IMR-90 (cell line): ENCODE results near the gene FAM200C. TPM values are rescaled to one million over a fixed set of nuclear protein-coding genes. Genes with fewer than 3 reads are reported as not detected.

Experiments used
- ATAC-seq: fragments of 200-7000 bp; cut with Tn5 transposase; 2 replicates; pipeline ENCODE4 v1.9.1; 2020; ENCODE audit warnings: low read depth, mild to moderate bottlenecking, moderate library complexity
- BruUV-seq: library from RNA; stranded (reverse); fragments of 400-500 nt; replicated peaks from 2 replicates; lab custom pipeline; 2021; lab: Mats Ljungman, UMichigan
- CTCF ChIA-PET: fragments of 300-600 bp; formaldehyde crosslinking; extraction: SDS; loops from one replicate; lab custom pipeline; 2021; ENCODE audit warnings: antibody characterized with exemption; lab: Yijun Ruan, JAX
- POLR2A ChIA-PET: fragments of 300-600 bp; sonication (Branson Sonifier 250); formaldehyde crosslinking; loops from one replicate; lab custom pipeline; 2022; ENCODE audit warnings: antibody characterized with exemption; ENCODE audit not compliant: unreplicated experiment; lab: Charles Lee
- DNase-seq: peaks from one replicate; pipeline ENCODE4 v3.0.0; 2013
- H2AFZ ChIP-seq: replicated peaks from 2 replicates; pipeline ENCODE3; 2013; ENCODE audit warnings: low read length, mild to moderate bottlenecking; ENCODE audit not compliant: poor library complexity
- H2AK5ac ChIP-seq: 2 replicates; pipeline ENCODE4 v1.6.1; 2013; ENCODE audit warnings: low read depth, low read length, inconsistent platforms
- H2AK9ac ChIP-seq: replicated peaks from 2 replicates; pipeline ENCODE3; 2013; ENCODE audit warnings: mild to moderate bottlenecking, low read depth, low read length, moderate library complexity; ENCODE audit not compliant: poor library complexity
- H2BK120ac ChIP-seq: 2 replicates; pipeline ENCODE4 v1.6.1; 2013; ENCODE audit warnings: low read depth, low read length, inconsistent platforms
- H2BK15ac ChIP-seq: 3 replicates; pipeline ENCODE4 v1.6.1; 2013; ENCODE audit warnings: low read depth, low read length, inconsistent platforms
- H2BK20ac ChIP-seq: 2 replicates; pipeline ENCODE4 v1.6.1; 2013; ENCODE audit warnings: low read depth, mild to moderate bottlenecking, inconsistent platforms, low read length, moderate library complexity
- H2BK5ac ChIP-seq: 2 replicates; pipeline ENCODE4 v1.6.1; 2013; ENCODE audit warnings: mild to moderate bottlenecking, low read depth, low read length, inconsistent platforms; ENCODE audit not compliant: poor library complexity, severe bottlenecking
- H3K14ac ChIP-seq: replicated peaks from 2 replicates; pipeline ENCODE4 v1.6.1; 2013; ENCODE audit warnings: low read depth, low read length, inconsistent platforms
- H3K18ac ChIP-seq: 2 replicates; pipeline ENCODE4 v1.6.1; 2013; ENCODE audit warnings: low read depth, low read length, control low read depth
- H3K23ac ChIP-seq: 2 replicates; pipeline ENCODE4 v1.6.1; 2013; ENCODE audit warnings: low read depth, low read length, inconsistent platforms
- H3K27ac ChIP-seq: 2 replicates; pipeline ENCODE4 v1.5.1; 2013; ENCODE audit warnings: mild to moderate bottlenecking, control low read depth, low read length; ENCODE audit not compliant: insufficient read depth
- H3K27me3 ChIP-seq: 2 replicates; pipeline ENCODE4 v1.6.1; 2013; ENCODE audit warnings: low read length; ENCODE audit not compliant: control insufficient read depth, insufficient read depth
- H3K36me3 ChIP-seq: 2 replicates; pipeline ENCODE4 v1.6.1; 2013; ENCODE audit warnings: low read length, mixed read lengths; ENCODE audit not compliant: control insufficient read depth, insufficient read depth
- H3K4ac ChIP-seq: 2 replicates; pipeline ENCODE4 v1.6.1; 2013; ENCODE audit warnings: low read depth, low read length, inconsistent platforms
- H3K4me1 ChIP-seq: 2 replicates; pipeline ENCODE4 v1.6.1; 2013; ENCODE audit warnings: low read length, mixed read lengths; ENCODE audit not compliant: control insufficient read depth, insufficient read depth
- H3K4me2 ChIP-seq: 2 replicates; pipeline ENCODE4 v1.6.1; 2013; ENCODE audit warnings: low read depth, mild to moderate bottlenecking, control low read depth, low read length, moderate library complexity
- H3K4me3 ChIP-seq: 2 replicates; pipeline ENCODE4 v1.5.1; 2013; ENCODE audit warnings: low read depth, mild to moderate bottlenecking, control low read depth, low read length, moderate library complexity; ENCODE audit not compliant: insufficient read depth
- H3K56ac ChIP-seq: 2 replicates; pipeline ENCODE4 v1.6.1; 2013; ENCODE audit warnings: low read length, inconsistent platforms; ENCODE audit not compliant: insufficient read depth; ENCODE audit errors: extremely low read depth
- H3K79me1 ChIP-seq, 2 experiments: 2 replicates each; pipeline ENCODE4 v1.6.1; 2013; ENCODE audit warnings: low read length in 2 of 2, inconsistent platforms in 1 of 2, low read depth in 1 of 2
- H3K9ac ChIP-seq: 2 replicates; pipeline ENCODE4 v1.6.1; 2013; ENCODE audit warnings: low read depth, low read length, control low read depth
- H3K9me1 ChIP-seq: 2 replicates; pipeline ENCODE4 v1.6.1; 2013; ENCODE audit warnings: low read length, inconsistent platforms; ENCODE audit not compliant: insufficient read depth
- H3K9me3 ChIP-seq: 2 replicates; pipeline ENCODE4 v1.6.1; 2013; ENCODE audit warnings: low read length; ENCODE audit not compliant: control insufficient read depth, insufficient read depth
- H4K20me1 ChIP-seq: 2 replicates; pipeline ENCODE4 v1.6.1; 2013; ENCODE audit warnings: low read length, inconsistent platforms; ENCODE audit not compliant: insufficient read depth
- H4K5ac ChIP-seq: 2 replicates; pipeline ENCODE4 v1.6.1; 2013; ENCODE audit warnings: mild to moderate bottlenecking, low read depth, low read length, control low read depth
- H4K8ac ChIP-seq, 2 experiments: 2 replicates each; pipeline ENCODE4 v1.6.1; 2013; ENCODE audit warnings: low read depth in 2 of 2, low read length in 2 of 2, control low read depth in 1 of 2, inconsistent platforms in 1 of 2
- H4K91ac ChIP-seq: 2 replicates; pipeline ENCODE4 v1.6.1; 2013; ENCODE audit warnings: low read depth, low read length, inconsistent platforms; ENCODE audit not compliant: insufficient read depth
- BHLHE40 ChIP-seq: fragments of 150-350 bp; IDR thresholded peaks from 2 replicates; pipeline ENCODE4 v1.6.1; 2016; ENCODE audit warnings: mild to moderate bottlenecking, low read depth, low read length
- CEBPB ChIP-seq: IDR thresholded peaks from 2 replicates; pipeline ENCODE4 v1.6.1; 2012; ENCODE audit warnings: low read depth, low read length, improper control_type of control experiment
- CHD1 ChIP-seq: IDR thresholded peaks from 2 replicates; pipeline ENCODE4 v1.6.1; 2012; ENCODE audit warnings: low read depth, low read length, improper control_type of control experiment
- CTCF ChIP-seq: conservative IDR thresholded peaks from 2 replicates; pipeline ENCODE4 v1.5.1; 2012; ENCODE audit warnings: mild to moderate bottlenecking, low read depth, low read length, improper control_type of control experiment
- ELK1 ChIP-seq: fragments of 150-350 bp; IDR thresholded peaks from 2 replicates; pipeline ENCODE4 v1.6.1; 2016; ENCODE audit warnings: low read depth, mild to moderate bottlenecking, low read length, moderate library complexity, borderline replicate concordance
- FOS ChIP-seq: fragments of 150-350 bp; IDR thresholded peaks from 2 replicates; pipeline ENCODE4 v1.6.1; 2016; ENCODE audit warnings: low read depth, low read length
- MAFK ChIP-seq: IDR thresholded peaks from 2 replicates; pipeline ENCODE4 v1.6.1; 2012; ENCODE audit warnings: low read depth, low read length, improper control_type of control experiment
- MAZ ChIP-seq: IDR thresholded peaks from 2 replicates; pipeline ENCODE4 v1.6.1; 2012; ENCODE audit warnings: low read depth, mild to moderate bottlenecking, low read length, improper control_type of control experiment, moderate library complexity, borderline replicate concordance
- MXI1 ChIP-seq: IDR thresholded peaks from 2 replicates; pipeline ENCODE4 v1.6.1; 2012; ENCODE audit warnings: low read depth, mild to moderate bottlenecking, low read length, moderate library complexity, borderline replicate concordance
- POLR2A ChIP-seq: IDR thresholded peaks from 2 replicates; pipeline ENCODE4 v1.6.1; 2012; ENCODE audit warnings: mild to moderate bottlenecking, low read depth, low read length
- RAD21 ChIP-seq: IDR thresholded peaks from 2 replicates; pipeline ENCODE4 v1.6.1; 2012; ENCODE audit warnings: low read length, improper control_type of control experiment
- RCOR1 ChIP-seq: IDR thresholded peaks from 2 replicates; pipeline ENCODE4 v1.6.1; 2012; ENCODE audit warnings: mild to moderate bottlenecking, low read length, improper control_type of control experiment; ENCODE audit not compliant: insufficient replicate concordance
- RFX5 ChIP-seq: IDR thresholded peaks from 2 replicates; pipeline ENCODE4 v1.8.0; 2012; ENCODE audit warnings: low read depth, mild to moderate bottlenecking, low read length, moderate library complexity
- SMC3 ChIP-seq: fragments of 150-350 bp; IDR thresholded peaks from 2 replicates; pipeline ENCODE4 v1.6.1; 2016; ENCODE audit warnings: low read depth, mild to moderate bottlenecking, antibody characterized with exemption, low read length, moderate library complexity
- USF2 ChIP-seq: fragments of 150-350 bp; IDR thresholded peaks from 2 replicates; pipeline ENCODE4 v1.6.1; 2017; ENCODE audit warnings: mild to moderate bottlenecking, antibody characterized with exemption, low read length, low read depth
- WGBS, 2 experiments: methylation state at CpG; one replicate each; pipeline versions ENCODE4 v1.1.5 to v1.1.7; 2013; ENCODE audit warnings: missing lambda C conversion rate in 2 of 2; ENCODE audit not compliant: insufficient read length in 1 of 2; ENCODE audit errors: extremely low coverage in 2 of 2; 5-methylcytosine and 5-hydroxymethylcytosine counted together
- dilution Hi-C: fragments of 300-500 bp; cut with HindIII; formaldehyde crosslinking; loops from one replicate; pipeline ENCODE4 v1.14.3; 2018; ENCODE audit warnings: low sequenced_read_pairs; ENCODE audit not compliant: unreplicated experiment
- in situ Hi-C: fragments of 300-500 bp; cut with MboI; formaldehyde crosslinking; loops from 3 replicates; pipeline ENCODE4 v1.14.3; 2019; ENCODE audit warnings: low sequenced_read_pairs, inconsistent platforms, mixed read lengths
- intact Hi-C: fragments of 100-400 bp; cut with micrococcal nuclease; formaldehyde crosslinking; loops from 2 replicates; pipeline ENCODE4 v1.10.0; 2022
- polyA plus RNA-seq, 3 experiments: library from polyadenylated mRNA; depleted of rRNA; stranded (reverse); fragments of >200 nt; gene quantifications; 2 replicates each; pipeline ENCODE4 v1.2.3, GENCODE V29; 2012; ENCODE audit warnings: low replicate concordance in 1 of 3
- total RNA-seq: library from RNA; depleted of rRNA; stranded (reverse); fragments of >200 nt; gene quantifications from 2 replicates; pipeline ENCODE4 v1.2.3, GENCODE V29; 2012

The FAM200C gene
- total and polyA plus RNA-seq, 2 of the 4 experiments (the other 2 are of a cell fraction) = 1.7 to 6.3 TPM

- Histone ChIP-seq H2AFZ (no peak overlapping the region), H2BK15ac (no peak overlapping the region), H3K4me1 (no peaks in the 10 kb centered on the region), H4K5ac (no peak overlapping the region), H3K9me3 (no peaks in the 10 kb centered on the region), H3K56ac (no peak overlapping the region), H2BK20ac (no peak overlapping the region), H3K23ac (no peak overlapping the region), H3K79me1 (no peaks in the 10 kb centered on the region), H2AK9ac (no peak overlapping the region), H2BK5ac (no peak overlapping the region), H3K4ac (no peak overlapping the region), H3K9me1 (peaks cover 3% of the 10 kb centered on the region; the same call in 1 of the 2 replicates), H4K8ac (no peak overlapping the region), H4K91ac (no peak overlapping the region), H3K14ac (no peak overlapping the region), H3K9ac (no peak overlapping the region), H3K27ac (no peak overlapping the region), H2AK5ac (no peak overlapping the region), H3K36me3 (no peaks in the 10 kb centered on the region), H4K20me1 (no peaks in the 10 kb centered on the region), H3K27me3 (peaks cover 11% of the 10 kb centered on the region), H3K4me3 (no peak overlapping the region), H2BK120ac (no peak overlapping the region), H3K4me2 (no peak overlapping the region), H3K18ac (no peak overlapping the region)
- CTCF ChIA-PET = no interaction called here
- WGBS, 2 experiments = 67% methylated on average over 1 of the region's 5 CpGs; no CpG with 5 or more reads in 1 of the 2 experiments
- DNase-seq (no peak), ATAC-seq (no peak)
- intact Hi-C loops = no loop called here
- TF ChIP-seq MAZ (no peak), USF2 (no peak), SMC3 (no peak), MXI1 (no peak), RFX5 (no peak), CEBPB (no peak), CHD1 (no peak), ELK1 (no peak), FOS (no peak), CTCF (no peak), POLR2A (no peak), RAD21 (no peak), MAFK (no peak), RCOR1 (no peak), BHLHE40 (no peak)
- dilution Hi-C loops = no loop called here
- no TSS peak for BruUV-seq
- POLR2A ChIA-PET = no interaction called here
- in situ Hi-C loops = no loop called here
Observed at GRCh38 chr5:160377651-160378050, 22.2 kb downstream of the FAM200C start.
